Mesenchymal stem cell (in vitro differentiated cells and primary cell): Measurements from ENCODE around the gene POC1B.

ENCODE experiments used
- DNase-seq: peaks from one replicate; pipeline ENCODE4 v3.0.0-alpha.2; 2013
- H2AFZ ChIP-seq: one replicate; pipeline ENCODE4 v1.6.1; 2013; ENCODE audit warnings: low read depth, mild to moderate bottlenecking, control low read depth, inconsistent platforms, low read length, moderate library complexity
- H2AK5ac ChIP-seq: 2 replicates; pipeline ENCODE4 v1.6.1; 2013; ENCODE audit warnings: low read length, moderate library complexity, mild to moderate bottlenecking, inconsistent platforms; ENCODE audit not compliant: severe bottlenecking
- H2BK120ac ChIP-seq: one replicate; pipeline ENCODE4 v1.6.1; 2013; ENCODE audit warnings: low read depth, mild to moderate bottlenecking, inconsistent platforms, low read length, moderate library complexity
- H2BK12ac ChIP-seq, 2 experiments: one replicate each; pipeline ENCODE4 v1.6.1; 2013; ENCODE audit warnings: inconsistent platforms in 2 of 2, low read length in 2 of 2, mild to moderate bottlenecking in 2 of 2, moderate library complexity in 2 of 2, control low read depth in 1 of 2
- H2BK15ac ChIP-seq: one replicate; pipeline ENCODE4 v1.6.1; 2013; ENCODE audit warnings: mild to moderate bottlenecking, low read depth, inconsistent platforms; ENCODE audit not compliant: poor library complexity, severe bottlenecking
- H2BK5ac ChIP-seq: 2 replicates; pipeline ENCODE4 v1.6.1; 2013; ENCODE audit warnings: low read depth, mild to moderate bottlenecking, low read length, control low read depth, inconsistent platforms; ENCODE audit not compliant: poor library complexity, severe bottlenecking
- H3K14ac ChIP-seq, 2 experiments: one replicate each; pipeline ENCODE4 v1.6.1; 2013; ENCODE audit warnings: inconsistent platforms in 2 of 2, low read length in 2 of 2, control low read depth in 1 of 2, mild to moderate bottlenecking in 1 of 2, moderate library complexity in 1 of 2
- H3K18ac ChIP-seq, 2 experiments: one replicate each; pipeline ENCODE4 v1.6.1; 2013; ENCODE audit warnings: inconsistent platforms in 2 of 2, low read length in 2 of 2, control low read depth in 1 of 2, low read depth in 1 of 2, mild to moderate bottlenecking in 1 of 2
- H3K23ac ChIP-seq, 2 experiments: one replicate each; pipeline ENCODE4 v1.6.1; 2013; ENCODE audit warnings: inconsistent platforms in 2 of 2, low read length in 2 of 2, mild to moderate bottlenecking in 2 of 2, moderate library complexity in 2 of 2, control low read depth in 1 of 2
- H3K27ac ChIP-seq: 2 replicates; pipeline ENCODE4 v1.5.1; 2013; ENCODE audit warnings: mild to moderate bottlenecking, moderate library complexity, low read length, control low read depth, inconsistent platforms; ENCODE audit not compliant: poor library complexity, severe bottlenecking
- H3K27me3 ChIP-seq, 2 experiments: 2 replicates each; pipeline versions ENCODE4 v1.6.1 to v1.7.0; 2013; ENCODE audit warnings: low read length in 2 of 2, mild to moderate bottlenecking in 2 of 2, moderate library complexity in 2 of 2, control low read depth in 1 of 2, inconsistent platforms in 1 of 2; ENCODE audit not compliant: control insufficient read depth in 1 of 2, insufficient read depth in 1 of 2
- H3K36me3 ChIP-seq, 2 experiments: 2 replicates each; pipeline versions ENCODE4 v1.6.1 to v1.7.0; 2013; ENCODE audit warnings: low read length in 2 of 2, control low read depth in 1 of 2, inconsistent platforms in 1 of 2, low read depth in 1 of 2, mild to moderate bottlenecking in 1 of 2; ENCODE audit not compliant: insufficient read depth in 2 of 2, control insufficient read depth in 1 of 2
- H3K4ac ChIP-seq, 2 experiments: one replicate each; pipeline ENCODE4 v1.6.1; 2013; ENCODE audit warnings: inconsistent platforms in 2 of 2, low read length in 2 of 2, mild to moderate bottlenecking in 2 of 2, moderate library complexity in 2 of 2, control low read depth in 1 of 2, low read depth in 1 of 2
- H3K4me1 ChIP-seq: 2 replicates; pipeline ENCODE4 v1.6.1; 2013; ENCODE audit warnings: low read depth, low read length, control low read depth; ENCODE audit not compliant: control insufficient read depth, insufficient read depth
- H3K4me2 ChIP-seq: 2 replicates; pipeline ENCODE4 v1.6.1; 2013; ENCODE audit warnings: low read length, mild to moderate bottlenecking, inconsistent platforms; ENCODE audit not compliant: poor library complexity, severe bottlenecking
- H3K4me3 ChIP-seq, 2 experiments: 2 replicates each; pipeline versions ENCODE4 v1.5.1 to v1.7.0; 2013; ENCODE audit warnings: low read length in 2 of 2, mild to moderate bottlenecking in 2 of 2, control low read depth in 1 of 2, low read depth in 1 of 2; ENCODE audit not compliant: insufficient read depth in 1 of 2
- H3K79me1 ChIP-seq: replicated peaks from 2 replicates; pipeline ENCODE4 v1.6.1; 2013; ENCODE audit warnings: mild to moderate bottlenecking, control low read depth, low read length, inconsistent platforms; ENCODE audit not compliant: poor library complexity, severe bottlenecking
- H3K9ac ChIP-seq: 2 replicates; pipeline ENCODE4 v1.7.0; 2013; ENCODE audit warnings: mild to moderate bottlenecking, low read length, moderate library complexity
- H3K9me3 ChIP-seq: 2 replicates; pipeline ENCODE4 v1.7.0; 2013; ENCODE audit warnings: mild to moderate bottlenecking, low read length; ENCODE audit not compliant: control insufficient read depth
- H4K8ac ChIP-seq: one replicate; pipeline ENCODE4 v1.6.1; 2013; ENCODE audit warnings: inconsistent platforms, mild to moderate bottlenecking, low read length, moderate library complexity
- H4K91ac ChIP-seq: one replicate; pipeline ENCODE4 v1.6.1; 2013; ENCODE audit warnings: mild to moderate bottlenecking, low read length, inconsistent platforms
- whole genome bisulfite sequencing: methylation state at CpG from one replicate; pipeline ENCODE4 v1.1.7; 2013; ENCODE audit warnings: mixed read lengths; 5-methylcytosine and 5-hydroxymethylcytosine counted together

Gene POC1B

GRCh38 chr12:89401433-89402058, 124.3 kb downstream of the POC1B start:
- no peaks in the 10 kb centered on the region for H3K9me3 ChIP-seq
- no peak overlapping the region for H2BK120ac ChIP-seq
- 97% methylated on average over 3 of the region's 3 CpGs for WGBS
- no peak overlapping the region for H3K9ac ChIP-seq
- no peaks in the 10 kb centered on the region for H3K4me1 ChIP-seq
- DNase-seq, result no peak
- no peak overlapping the region for H2BK5ac ChIP-seq
- H3K23ac ChIP-seq, result no peak overlapping the region
- no peak overlapping the region for H3K4me2 ChIP-seq
- no peaks in the 10 kb centered on the region for H3K36me3 ChIP-seq
- H2AK5ac ChIP-seq, result no peak overlapping the region
- no peak overlapping the region for H3K18ac ChIP-seq
- H3K4me3 ChIP-seq, result no peak overlapping the region
- H4K91ac ChIP-seq, result no peak overlapping the region
- H3K27me3 ChIP-seq, result no peaks in the 10 kb centered on the region
- no peak overlapping the region for H3K4ac ChIP-seq
- no peak overlapping the region for H2BK12ac ChIP-seq
- H3K27ac ChIP-seq, result no peak overlapping the region
- no peak overlapping the region for H4K8ac ChIP-seq
- no peaks in the 10 kb centered on the region for H3K79me1 ChIP-seq
- H3K14ac ChIP-seq, result no peak overlapping the region
- no peak overlapping the region for H2AFZ ChIP-seq
- no peak overlapping the region for H2BK15ac ChIP-seq

- no peak overlapping the region for H4K91ac ChIP-seq
Observed at GRCh38 chr12:89400415-89400814, 125.4 kb downstream of the POC1B start.

DNA sequence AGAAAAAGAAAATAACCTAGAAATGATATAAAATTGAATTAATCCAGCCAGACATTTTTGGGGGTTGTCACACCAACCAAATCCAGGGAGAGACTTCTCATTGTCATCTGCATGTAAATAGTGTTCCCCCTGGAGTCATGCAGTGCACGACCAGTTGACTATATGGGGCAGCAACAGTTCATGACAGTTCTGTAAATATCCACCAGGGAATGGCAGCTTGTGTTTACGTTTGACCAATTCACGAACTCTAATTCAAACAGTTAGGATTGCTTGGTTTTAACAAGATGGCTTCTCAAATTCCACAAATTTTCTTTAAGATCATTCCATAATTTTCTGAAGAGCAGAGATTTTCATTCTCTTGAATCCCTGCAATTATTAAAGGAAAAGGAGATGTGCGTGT, 130.1 kb downstream of the POC1B start:
- no peak for DNase-seq
- Histone ChIP-seq H3K9me3 (no peaks in the 10 kb centered on the region), H2BK12ac (no peak overlapping the region)

More at GRCh38 chr12:89400415-89400814, 125.4 kb downstream of the POC1B start:
- 86% methylated on average over 6 of the region's 6 CpGs for WGBS
- Histone ChIP-seq H2AFZ (no peak overlapping the region), H3K9me3 (no peaks in the 10 kb centered on the region), H2AK5ac (no peak overlapping the region), H2BK120ac (no peak overlapping the region), H3K79me1 (no peaks in the 10 kb centered on the region), H3K4ac (no peak overlapping the region), H2BK5ac (no peak overlapping the region), H2BK12ac (no peak overlapping the region), H3K27ac (no peak overlapping the region), H3K4me2 (no peak overlapping the region), H3K27me3 (no peaks in the 10 kb centered on the region), H3K9ac (no peak overlapping the region), H3K23ac (no peak overlapping the region), H4K8ac (no peak overlapping the region), H3K4me1 (no peaks in the 10 kb centered on the region), H3K14ac (no peak overlapping the region), H3K4me3 (no peak overlapping the region), H2BK15ac (no peak overlapping the region), H3K18ac (no peak overlapping the region), H3K36me3 (no peaks in the 10 kb centered on the region)
- DNase-seq, result no peak

GRCh38 chr12:89393551-89394121, 132.2 kb downstream of the POC1B start:
- no peak overlapping the region for H2AFZ ChIP-seq
- no peak overlapping the region for H3K18ac ChIP-seq
- no peak overlapping the region for H3K9ac ChIP-seq
- 67% methylated on average over 3 of the region's 3 CpGs for WGBS
- no peak overlapping the region for H3K23ac ChIP-seq
- H2BK15ac ChIP-seq, result no peak overlapping the region
- H3K27me3 ChIP-seq, result no peaks in the 10 kb centered on the region
- H3K4me1 ChIP-seq, result peaks cover 9% of the 10 kb centered on the region
- H2BK12ac ChIP-seq, result no peak overlapping the region
- H4K91ac ChIP-seq, result no peak overlapping the region
- H3K36me3 ChIP-seq, result no peaks in the 10 kb centered on the region
- H3K4me3 ChIP-seq, result no peak overlapping the region
- no peak overlapping the region for H4K8ac ChIP-seq
- H2AK5ac ChIP-seq, result no peak overlapping the region
- H2BK5ac ChIP-seq, result no peak overlapping the region
- H3K4ac ChIP-seq, result no peak overlapping the region
- H3K27ac ChIP-seq, result no peak overlapping the region
- no peak overlapping the region for H2BK120ac ChIP-seq
- no peaks in the 10 kb centered on the region for H3K9me3 ChIP-seq
- no peak overlapping the region for H3K14ac ChIP-seq
- no peak overlapping the region for H3K4me2 ChIP-seq
- no peaks in the 10 kb centered on the region for H3K79me1 ChIP-seq
- DNase-seq, result no peak

More for the DNA sequence above, 130.1 kb downstream of the POC1B start:
- Histone ChIP-seq H3K27ac (no peak overlapping the region), H3K9ac (no peak overlapping the region), H2AK5ac (no peak overlapping the region), H4K8ac (no peak overlapping the region), H3K14ac (no peak overlapping the region), H3K27me3 (no peaks in the 10 kb centered on the region), H3K36me3 (no peaks in the 10 kb centered on the region), H2BK15ac (no peak overlapping the region), H2BK5ac (no peak overlapping the region), H3K4ac (no peak overlapping the region), H2AFZ (no peak overlapping the region), H3K4me2 (no peak overlapping the region), H3K18ac (no peak overlapping the region), H2BK120ac (no peak overlapping the region), H3K4me3 (no peak overlapping the region), H3K4me1 (peaks cover 6% of the 10 kb centered on the region), H3K23ac (no peak overlapping the region), H4K91ac (no peak overlapping the region), H3K79me1 (no peaks in the 10 kb centered on the region)
- 57% methylated on average over 4 of the region's 4 CpGs for WGBS
